ENCODE results near the gene RGS11.

Gene RGS11

GRCh38 chr16:296276-296675 lies 20.5 kb upstream of the RGS11 start:
- no peak for DNase-seq

GRCh38 chr16:293043-293775 lies 17.5 kb upstream of the RGS11 start:
- no peak for DNase-seq

GRCh38 chr16:291539-291938 lies 15.8 kb upstream of the RGS11 start:
- DNase-seq, result no peak

- no peak for DNase-seq
Observed at GRCh38 chr16:290681-291405, 15.1 kb upstream of the RGS11 start.

- no peak for DNase-seq
Observed at GRCh38 chr16:290015-290680, 14.4 kb upstream of the RGS11 start.

- DNase-seq, result no peak
Observed at GRCh38 chr16:289395-289997, 13.8 kb upstream of the RGS11 start.

- DNase-seq, result no peak
Observed at GRCh38 chr16:287981-288920, 12.5 kb upstream of the RGS11 start.

GRCh38 chr16:287298-287811 lies 11.6 kb upstream of the RGS11 start:
- DNase-seq, result no peak

- no peak for DNase-seq
Observed at GRCh38 chr16:286491-287297, 10.9 kb upstream of the RGS11 start.

- no peak for DNase-seq
Observed at GRCh38 chr16:285146-286055, 9.7 kb upstream of the RGS11 start.

GRCh38 chr16:284204-285120 lies 8.7 kb upstream of the RGS11 start:
- DNase-seq, result no peak

GRCh38 chr16:283033-283805 lies 7.5 kb upstream of the RGS11 start, which contains the start of gene PDIA2:
TSS of gene PDIA2 (plus strand) at chr16:283164. CDS start at chr16:283170, 6 bp downstream.
- no peak for DNase-seq

- DNase-seq, result no peak
Observed at GRCh38 chr16:282491-282890, 6.7 kb upstream of the RGS11 start.

- DNase-seq, result no peak
Observed at GRCh38 chr16:281660-282255, 6.0 kb upstream of the RGS11 start.

- no peak for DNase-seq
Observed at GRCh38 chr16:280991-281659, 5.4 kb upstream of the RGS11 start.

- DNase-seq, result no peak
Observed at GRCh38 chr16:280552-280951, 4.8 kb upstream of the RGS11 start, which contains the start of gene ARHGDIG. TSS of gene ARHGDIG (plus strand) at chr16:280591. CDS start at chr16:280681, 90 bp downstream.

- no peak for DNase-seq
Observed at GRCh38 chr16:280005-280460, 4.3 kb upstream of the RGS11 start.

Data from NCI-H1048 (cell line).